Stimulated activated CD8-positive, alpha-beta memory T cell treated with anti-CD3 and anti-CD28 coated beads, Interleukin-4, amount 100 ng/mL, for 1 hour (primary cell): ENCODE results near the gene MRGPRG.
"Not testable (repeated sequence)": the region's sequence is repeated elsewhere in the genome, so short reads cannot be mapped to it uniquely, and the experiment has no call there.

ENCODE experiments used
- DNase-seq, 2 donors: peaks; one replicate each; pipeline ENCODE4 v3.0.0-alpha.2; 2020; ENCODE audit warnings: low read depth in 2 of 2, low spot score in 1 of 2

Gene MRGPRG, protein sequence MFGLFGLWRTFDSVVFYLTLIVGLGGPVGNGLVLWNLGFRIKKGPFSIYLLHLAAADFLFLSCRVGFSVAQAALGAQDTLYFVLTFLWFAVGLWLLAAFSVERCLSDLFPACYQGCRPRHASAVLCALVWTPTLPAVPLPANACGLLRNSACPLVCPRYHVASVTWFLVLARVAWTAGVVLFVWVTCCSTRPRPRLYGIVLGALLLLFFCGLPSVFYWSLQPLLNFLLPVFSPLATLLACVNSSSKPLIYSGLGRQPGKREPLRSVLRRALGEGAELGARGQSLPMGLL

DNA sequence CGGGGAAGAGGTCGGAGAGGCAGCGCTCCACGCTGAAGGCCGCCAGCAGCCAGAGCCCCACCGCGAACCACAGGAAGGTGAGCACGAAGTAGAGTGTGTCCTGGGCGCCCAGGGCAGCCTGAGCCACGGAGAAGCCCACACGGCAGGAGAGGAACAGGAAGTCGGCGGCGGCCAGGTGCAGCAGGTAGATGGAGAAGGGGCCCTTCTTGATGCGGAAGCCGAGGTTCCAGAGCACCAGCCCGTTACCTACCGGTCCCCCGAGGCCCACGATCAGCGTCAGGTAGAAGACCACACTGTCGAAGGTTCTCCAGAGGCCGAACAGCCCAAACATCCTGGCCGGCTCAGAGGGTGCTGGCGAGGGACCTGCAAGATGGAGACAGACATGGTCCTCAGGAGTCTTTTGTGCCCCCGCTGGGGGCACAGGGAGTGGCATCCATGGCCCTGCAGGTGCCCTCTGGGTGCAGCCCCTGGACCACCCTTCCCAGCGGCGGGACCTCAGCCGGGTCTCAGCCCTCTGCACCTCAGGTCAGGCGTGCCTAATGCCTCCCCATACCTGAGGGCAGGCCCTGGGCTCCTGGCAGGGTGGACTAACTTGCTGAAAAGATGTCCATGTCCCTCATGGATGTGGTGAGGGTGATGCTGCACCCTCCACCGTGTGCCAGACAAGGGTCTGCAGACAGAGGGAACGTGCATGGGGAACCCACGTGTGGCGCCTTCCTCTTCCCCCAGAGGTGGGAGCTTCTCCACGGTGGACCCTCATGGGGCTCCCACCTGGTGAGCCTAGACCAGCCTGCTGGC lies at the start of gene MRGPRG:
MRGPRG (minus strand) TSS at position 331 of the 798 bp plus-strand sequence; CDS start at position 331, 0 bp downstream.
- no peak for DNase-seq

DNA sequence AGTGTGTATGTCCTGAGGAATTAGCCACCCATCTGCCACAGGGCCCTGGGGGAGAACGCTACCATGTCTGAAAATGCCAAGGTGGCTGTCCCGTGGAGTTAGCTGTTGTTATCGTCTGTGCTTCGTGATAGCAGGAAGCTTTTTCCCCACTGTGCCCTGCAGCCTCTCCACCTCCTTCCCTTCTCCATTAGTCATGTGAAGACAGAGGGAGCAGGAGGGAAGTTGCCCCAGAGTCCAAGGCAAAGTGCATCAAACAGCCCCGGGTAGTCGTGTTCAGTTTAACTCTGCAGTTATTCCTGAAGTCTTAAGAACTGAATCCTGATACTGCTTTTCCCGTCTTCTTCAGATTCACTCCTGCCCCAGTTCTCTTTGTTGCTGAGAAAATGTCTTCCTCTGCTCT lies 43.9 kb upstream of the MRGPRG start:
- DNase-seq, result not testable (repeated sequence)

DNA sequence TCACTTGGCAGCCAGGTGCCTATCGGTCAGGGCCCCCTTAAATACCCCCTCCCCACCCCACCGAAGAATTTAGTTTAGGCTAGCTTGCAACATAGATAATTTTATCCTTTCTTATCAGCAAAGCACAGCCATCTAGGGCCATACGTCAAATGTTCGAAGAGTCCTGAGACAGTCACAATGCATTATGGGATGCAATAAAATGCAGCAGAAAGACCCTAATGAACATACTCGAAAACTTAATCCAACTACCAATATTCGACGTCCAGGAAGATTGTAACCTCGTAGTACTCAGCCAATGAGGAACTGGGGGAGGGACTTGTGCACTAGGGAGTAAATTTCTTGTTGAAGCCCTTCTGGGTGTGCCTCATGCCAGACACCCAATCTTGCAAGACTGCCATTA lies 43.2 kb upstream of the MRGPRG start:
- not testable (repeated sequence) for DNase-seq

DNA sequence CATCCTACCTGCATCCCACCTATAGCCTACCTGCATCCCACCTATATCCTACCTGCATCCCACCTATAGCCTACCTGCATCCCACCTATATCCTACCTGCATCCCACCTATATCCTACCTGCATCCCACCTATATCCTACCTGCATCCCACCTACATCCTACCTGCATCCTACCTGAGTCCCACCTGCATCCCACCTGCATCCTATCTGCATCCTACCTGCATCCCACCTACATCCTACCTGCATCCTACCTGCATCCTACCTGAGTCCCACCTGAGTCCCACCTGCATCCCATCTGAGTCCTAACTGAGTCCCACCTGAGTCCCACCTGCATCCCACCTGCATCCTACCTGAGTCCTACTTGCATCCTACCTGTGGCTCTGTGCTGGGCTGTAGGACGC lies 38.9 kb upstream of the MRGPRG start:
- not testable (repeated sequence) for DNase-seq

DNA sequence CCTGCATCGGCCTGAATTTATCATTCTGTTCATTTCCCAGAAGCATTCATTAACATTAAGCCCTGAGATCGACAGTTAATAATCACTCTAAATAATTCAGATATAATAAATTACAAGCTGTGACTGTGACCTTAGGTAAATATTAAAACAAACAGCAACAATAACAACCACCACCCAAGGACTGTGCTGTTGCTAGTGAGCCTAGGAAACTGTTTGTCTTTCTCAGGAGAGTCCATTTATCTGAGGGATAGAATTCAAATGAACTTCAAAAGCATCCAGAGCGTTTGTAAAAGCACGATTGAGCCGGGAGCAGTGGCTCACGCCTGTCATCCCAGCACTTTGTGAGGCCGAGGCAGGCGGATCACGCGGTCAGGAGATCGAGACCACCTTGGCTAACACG lies 36.6 kb upstream of the MRGPRG start:
- not testable (repeated sequence) for DNase-seq

DNA sequence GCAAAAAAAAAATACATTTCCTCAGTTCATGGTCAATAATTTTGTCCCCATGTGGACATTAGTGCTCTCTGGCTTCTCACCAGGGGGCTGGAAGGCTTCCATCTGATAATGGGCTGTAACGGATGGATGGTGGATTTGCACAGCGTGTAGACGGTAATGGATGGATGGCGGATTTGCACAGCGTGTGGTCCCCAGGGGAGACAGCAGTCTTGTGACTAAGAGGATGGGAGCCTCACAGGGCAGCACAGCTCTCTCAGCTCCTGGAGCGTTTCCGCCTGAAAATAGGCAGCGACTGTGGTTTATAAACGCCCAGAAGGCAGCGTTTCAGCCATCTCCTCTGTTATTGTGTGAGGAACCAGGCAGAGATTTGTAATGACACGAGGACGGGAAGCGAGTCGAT lies 36.2 kb upstream of the MRGPRG start:
- not testable (repeated sequence) for DNase-seq

DNA sequence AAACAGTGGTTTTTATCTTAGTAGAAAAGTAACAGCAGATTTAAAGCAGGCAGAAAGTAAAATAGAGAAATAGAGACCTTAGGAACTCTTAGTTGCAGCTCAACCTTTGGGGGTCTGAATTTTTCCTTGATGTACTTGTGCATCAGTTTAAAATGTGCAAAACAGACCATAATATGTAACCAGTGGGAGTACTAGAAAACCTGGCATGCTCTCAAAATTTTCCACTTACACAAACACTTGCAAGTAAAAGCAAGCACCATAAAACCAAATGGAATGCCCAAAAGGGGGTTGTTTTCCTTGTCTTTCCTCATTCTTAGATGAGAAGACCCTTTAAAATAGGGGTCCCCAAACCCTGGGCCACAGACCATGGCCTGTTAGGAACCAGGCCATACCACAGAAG lies 26.5 kb upstream of the MRGPRG start:
- no peak for DNase-seq

DNA sequence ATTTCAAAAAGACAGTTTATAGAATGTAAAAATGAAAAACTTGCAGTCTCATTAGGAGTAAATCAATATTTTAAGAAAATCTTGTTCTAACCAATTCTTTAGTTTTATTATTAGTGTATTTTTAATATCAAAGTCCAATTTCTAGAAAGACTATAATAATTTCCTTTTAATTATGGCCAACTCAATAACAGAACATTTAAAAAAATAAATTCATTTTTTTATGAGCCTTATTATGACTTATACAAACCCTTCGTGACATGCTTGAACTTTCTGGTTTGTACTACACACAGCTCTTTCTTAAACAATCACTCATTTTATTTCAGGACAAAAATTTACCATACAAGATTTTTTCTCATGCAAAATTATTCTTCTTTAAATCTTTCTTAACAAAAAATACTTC lies 25.3 kb upstream of the MRGPRG start:
- DNase-seq, result no peak

DNA sequence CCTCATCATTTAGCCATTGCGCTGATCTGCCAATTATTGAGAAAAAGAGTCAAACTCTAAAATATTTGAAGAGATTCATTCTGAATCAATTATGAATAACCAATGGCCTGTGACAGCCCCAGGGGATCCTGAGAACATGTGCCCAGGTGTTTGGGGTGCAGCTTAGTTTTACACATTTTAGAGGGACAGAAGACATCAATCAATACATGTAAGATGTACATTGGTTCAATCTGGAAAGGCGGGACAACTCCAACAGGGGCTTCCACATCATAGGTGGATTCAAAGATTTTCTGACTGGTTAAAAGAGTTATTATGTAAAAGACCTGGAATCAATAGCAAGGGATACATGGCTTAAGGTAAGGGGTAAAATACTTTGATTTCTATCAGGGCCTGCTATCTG lies 18.5 kb upstream of the MRGPRG start:
- no peak for DNase-seq

DNA sequence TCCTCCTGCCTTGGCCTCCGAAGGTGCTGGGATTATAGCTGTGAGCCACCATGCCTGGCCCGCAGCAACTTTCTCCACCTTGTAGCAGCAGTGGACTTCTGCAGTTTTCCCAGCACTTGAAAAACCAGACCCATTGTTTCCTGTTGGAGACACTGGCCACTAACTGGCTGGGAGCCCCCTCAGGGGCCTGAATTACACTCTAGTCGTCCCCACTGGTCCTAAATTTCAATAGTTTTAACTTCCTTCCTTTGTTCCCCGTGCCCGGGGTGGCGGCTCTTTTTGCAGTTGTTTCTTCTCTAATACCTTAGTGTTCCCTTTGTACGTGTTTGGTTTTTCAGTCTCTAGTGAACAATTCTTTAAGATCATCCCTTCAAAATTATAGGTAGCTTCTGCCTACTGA lies 16.2 kb upstream of the MRGPRG start:
- no peak for DNase-seq

DNA sequence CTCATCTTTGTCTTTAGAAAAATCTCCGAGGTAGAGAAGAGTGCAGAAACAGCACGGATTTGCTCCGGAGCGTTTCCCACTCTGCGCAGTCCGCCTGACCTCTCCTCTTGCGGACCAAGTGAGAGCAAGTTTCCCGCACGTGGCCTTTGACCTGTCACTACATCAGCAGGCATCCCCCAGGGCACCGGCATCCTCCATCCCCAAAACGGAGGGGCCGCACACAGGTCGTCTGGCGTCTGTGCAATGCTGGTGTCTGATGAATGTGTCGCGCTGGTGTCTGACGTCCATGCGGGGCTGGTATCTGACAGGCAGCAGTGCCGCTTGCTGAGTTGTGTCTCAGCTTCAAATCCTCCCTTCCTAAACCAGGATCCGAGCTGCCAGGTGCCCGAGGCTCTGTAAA lies 14.3 kb upstream of the MRGPRG start:
- DNase-seq, result no peak

DNA sequence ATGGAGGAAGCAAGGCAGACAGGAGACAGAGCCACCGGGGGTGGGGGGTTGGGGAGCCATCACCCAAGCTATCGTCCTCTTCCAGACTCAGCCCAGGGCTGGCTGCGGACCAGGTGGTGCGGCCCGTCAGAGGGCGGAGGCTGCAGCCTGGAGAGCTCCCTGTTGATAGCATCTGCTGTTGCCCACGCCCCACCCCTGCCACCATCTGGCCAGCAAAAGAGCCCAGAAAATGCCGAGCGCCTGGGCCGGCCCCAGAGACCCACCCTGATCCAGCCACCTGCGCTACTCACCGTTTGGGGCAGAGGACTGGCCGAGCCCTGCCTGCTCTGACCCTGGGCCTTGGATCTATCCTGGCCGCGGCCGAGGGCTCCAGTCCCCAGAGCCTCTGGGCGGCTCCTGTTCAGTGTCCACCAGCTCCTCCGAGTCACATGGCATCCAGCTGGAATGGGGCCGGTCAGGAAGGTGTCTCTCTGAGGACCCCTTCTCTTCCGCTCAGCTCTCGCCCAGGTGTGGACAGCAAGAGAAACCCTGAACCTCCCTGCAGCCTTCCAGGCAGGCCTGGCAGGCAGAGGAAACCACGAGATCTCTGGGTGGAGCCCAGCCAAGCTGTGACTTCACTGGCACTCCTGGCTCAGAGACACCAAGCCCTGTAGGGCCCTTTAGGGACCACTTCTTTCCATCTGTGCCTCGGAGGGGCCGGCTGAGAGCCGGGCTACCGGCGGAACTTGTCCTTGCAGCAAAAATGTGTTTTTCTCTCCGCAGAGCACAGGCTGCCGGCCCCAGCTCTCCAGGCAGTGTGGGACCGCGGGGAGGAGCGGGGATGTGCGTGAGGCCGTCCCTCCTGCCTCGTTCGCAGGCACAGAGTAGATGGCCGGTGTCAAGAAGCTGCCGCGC lies 13.5 kb upstream of the MRGPRG start, which contains the start of gene MRGPRE:
MRGPRE (minus strand) TSS at position 567 of the 894 bp plus-strand sequence. CDS start 3,618 bp downstream, outside the sequence.
- no peak for DNase-seq

DNA sequence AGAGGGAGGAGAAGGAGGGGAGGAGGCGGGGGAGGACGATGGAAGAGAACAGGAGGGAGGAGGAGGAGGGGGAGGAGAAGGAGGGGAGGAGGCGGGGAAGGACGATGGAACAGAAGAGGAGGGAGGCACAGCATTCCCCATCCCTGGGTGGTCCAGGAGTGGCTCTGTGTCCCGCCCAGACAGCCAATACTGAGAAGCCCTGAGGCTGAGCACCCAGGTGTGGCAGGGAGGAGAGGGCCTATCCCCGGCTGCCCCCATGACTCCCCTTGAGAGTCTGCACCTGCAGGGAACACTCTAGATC lies 12.9 kb upstream of the MRGPRG start:
- DNase-seq, result no peak

DNA sequence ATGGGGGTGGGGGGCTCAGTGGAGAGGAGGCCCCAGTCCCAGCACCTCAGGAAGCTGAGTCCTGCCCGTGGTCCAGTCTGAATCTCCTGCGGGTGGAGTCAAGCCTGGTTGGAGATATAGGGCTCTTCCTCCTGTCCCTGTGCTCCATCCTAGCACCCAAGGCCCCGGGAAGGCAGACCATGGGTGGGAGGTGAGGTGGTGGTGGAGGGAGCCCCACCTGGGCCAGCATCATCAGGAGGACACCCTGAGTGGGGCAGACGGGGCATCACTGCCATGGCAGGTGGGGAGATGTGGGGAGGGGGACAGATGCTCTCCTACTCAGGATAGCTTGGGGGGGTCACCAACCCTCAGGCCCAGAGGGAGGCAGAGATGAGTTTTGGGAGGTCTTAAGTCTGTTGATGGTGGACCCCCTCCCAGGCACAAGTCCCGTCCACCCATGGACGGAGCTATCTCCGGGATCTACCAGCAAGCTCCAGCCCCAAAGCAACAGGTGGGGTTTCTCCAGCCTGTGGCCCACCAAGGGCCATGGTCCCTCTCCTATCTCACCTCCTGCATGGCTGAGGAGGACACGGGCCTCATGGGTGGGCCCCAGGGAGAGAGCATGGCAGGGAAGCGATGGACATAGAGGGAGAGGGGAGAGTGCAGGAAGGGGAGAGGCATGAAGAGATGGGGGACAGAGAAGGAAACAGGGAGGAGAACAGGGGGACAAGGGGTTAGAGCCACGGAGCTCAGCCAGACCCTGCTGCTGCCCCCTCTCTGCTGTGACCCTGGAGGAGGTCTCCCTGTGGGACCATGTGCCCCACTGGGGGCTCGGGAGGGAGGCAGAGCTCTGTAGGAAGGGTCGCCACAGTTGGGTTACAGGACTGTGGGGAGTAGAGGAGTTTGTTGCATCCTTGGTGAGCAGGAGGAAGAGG lies 12.3 kb upstream of the MRGPRG start:
- DNase-seq, result no peak

DNA sequence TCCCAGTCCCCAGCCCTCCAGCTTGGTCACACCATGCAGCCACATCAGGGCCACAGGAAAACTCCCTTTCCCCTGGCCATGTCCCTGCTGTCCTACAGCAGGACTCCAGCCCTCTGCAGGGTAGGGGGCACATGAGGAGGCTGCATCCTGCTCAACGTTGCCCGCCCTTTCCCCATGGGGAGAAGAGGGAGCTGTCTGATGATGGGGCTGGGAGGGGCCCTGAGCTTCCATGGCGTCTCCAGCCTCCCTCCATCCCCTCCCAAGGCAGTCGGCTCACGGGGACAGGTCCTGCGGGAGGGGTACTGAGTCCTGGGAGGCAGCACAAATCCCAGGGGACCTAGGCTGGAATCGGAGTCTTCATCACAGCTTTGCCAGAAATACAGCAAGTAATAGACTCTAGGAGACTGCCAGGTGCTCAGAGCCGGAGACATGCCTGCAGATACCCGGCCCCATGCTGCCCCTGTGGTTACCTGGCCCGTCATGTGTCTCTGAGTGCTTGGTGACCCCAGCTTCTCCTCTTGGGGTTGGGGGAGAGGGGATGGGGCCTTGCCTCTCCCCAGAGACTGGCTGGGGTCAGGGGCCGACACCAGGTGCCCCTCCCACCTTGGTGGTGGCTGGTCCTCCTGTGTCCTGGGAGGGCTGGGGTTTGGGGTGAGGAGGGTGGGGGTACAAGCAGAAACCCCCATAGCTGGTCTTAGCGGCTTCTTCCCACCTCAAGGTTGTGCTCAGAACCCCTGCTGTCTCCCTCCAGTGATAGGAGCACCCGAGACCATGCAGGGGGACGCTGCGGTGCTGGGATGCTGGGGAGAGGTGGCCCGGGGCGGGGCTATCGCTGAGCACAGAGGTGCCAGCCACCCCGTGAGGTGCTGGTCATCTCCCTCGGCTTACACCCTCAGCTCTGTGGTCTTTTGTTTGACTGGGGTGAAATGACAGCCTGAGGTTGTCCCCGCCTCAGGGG lies 11.3 kb upstream of the MRGPRG start:
- DNase-seq, result no peak

DNA sequence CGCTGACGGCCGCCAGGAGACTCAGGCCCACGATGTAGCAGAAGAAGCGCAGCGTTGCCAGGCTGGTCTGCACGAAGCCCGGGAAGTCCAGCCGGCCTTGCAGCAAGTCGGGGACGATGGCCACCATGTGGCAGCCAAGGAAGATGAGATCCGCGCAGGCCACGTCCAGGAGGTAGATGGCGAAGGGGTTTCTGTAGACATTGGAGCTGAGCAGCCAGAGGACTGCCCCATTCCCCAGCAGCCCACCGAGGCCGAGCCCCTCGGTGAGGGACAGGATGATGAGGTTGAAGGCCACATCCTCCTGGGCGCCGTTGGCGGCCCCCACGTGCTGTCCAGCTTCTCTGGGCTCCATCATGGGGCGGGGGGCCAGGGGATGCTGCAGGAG lies 9.8 kb upstream of the MRGPRG start:
- DNase-seq, result no peak

DNA sequence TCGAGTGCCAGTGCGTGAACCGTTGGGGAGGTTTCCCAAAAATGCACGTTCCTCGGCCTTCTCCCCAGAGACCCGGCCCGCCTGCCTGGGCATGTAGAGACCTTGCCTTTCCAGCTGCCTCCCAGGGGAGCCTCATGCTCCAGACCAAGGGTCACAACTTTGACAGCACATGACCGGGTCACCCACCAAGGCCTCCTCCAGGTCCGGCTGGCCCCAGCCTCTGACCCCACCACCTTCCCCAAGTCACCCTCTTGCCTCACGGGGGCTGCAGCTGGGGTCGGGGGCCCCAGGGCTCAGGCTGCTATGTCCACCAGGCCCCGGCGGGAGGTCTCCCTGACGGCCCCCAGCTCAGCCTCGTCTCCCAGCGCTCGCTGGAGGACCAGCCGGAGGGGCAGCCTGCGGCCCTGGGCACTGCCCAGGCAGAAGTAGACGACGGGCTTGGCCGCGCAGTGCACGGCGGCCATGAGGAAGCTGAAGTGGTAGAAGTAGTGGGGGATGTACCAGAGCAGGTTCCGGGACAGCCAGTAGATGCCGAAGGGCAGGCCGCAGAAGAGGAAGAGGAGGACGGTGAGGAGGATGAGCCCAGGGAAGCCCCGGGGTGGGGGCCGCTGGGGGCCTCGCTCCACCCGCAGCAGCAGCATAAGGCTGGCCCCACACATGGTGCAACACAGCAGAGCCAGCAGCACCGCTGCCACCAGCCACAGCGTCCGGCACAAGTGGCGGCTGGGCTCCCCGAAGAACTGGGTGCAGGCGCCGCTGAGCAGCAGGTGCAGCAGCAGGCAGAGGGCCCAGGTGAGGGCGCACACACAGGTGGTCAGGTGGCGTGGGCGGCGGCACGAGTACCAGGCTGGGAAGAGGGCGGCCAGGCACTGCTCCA lies 9.2 kb upstream of the MRGPRG start:
- DNase-seq, result no peak

DNA sequence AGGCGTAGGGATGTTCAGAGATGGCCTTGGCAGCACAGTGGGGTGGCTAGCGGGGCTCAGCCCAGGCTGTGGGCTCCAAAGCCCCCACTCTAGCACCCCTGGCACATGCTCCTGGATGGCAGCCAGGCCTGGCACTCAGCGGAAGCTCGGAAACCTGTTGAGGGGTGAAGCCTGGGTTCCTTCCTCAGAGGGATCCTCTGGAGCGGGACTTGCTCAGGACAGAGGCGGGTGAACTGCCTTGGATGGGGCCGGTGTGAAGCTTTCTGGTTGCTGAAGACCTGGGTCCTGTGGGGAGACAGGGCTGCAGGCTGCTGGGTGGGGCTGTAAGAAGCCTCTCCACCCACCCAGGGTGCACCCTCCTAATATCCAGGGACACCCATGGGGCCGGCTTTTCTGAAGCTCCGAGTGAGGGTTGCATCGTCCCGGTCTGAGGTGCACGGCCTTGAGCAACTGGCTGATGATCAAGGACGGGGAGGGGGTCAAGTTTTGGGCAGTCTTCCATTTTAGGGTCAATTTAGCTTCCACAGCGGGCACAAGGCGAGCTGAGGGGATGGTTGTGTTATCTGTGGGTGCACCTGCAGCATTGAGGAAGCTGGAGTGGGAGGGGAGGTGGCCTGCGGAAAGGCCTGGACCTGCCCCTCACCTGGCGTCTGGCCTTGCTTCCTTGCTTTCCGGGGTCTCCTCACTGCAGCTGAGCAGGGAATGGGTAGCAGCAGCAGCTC lies 8.4 kb upstream of the MRGPRG start:
- DNase-seq, result no peak
